Gastroesophageal sphincter (tissue), 4 donors: ENCODE results near the gene ATG7. TPM values are rescaled to one million over a fixed set of nuclear protein-coding genes. Genes with fewer than 3 reads are reported as not detected.

ENCODE experiments used
- ATAC-seq: fragments of 150-250 bp; one replicate; pipeline ENCODE4 v1.9.1; 2016; ENCODE audit warnings: mild to moderate bottlenecking, moderate library complexity
- H3K27ac ChIP-seq, 4 donors: fragments of 200-600 bp; sonication (generic) in 3 of 4; 1 replicate in 3 of 4; 2 replicates in 1 of 4; pipeline ENCODE4 v1.5.1; 2016 to 2019
- H3K27me3 ChIP-seq: fragments of 200-600 bp; sonication (generic); one replicate; pipeline ENCODE4 v1.5.1; 2019
- H3K36me3 ChIP-seq, 2 donors: fragments of 200-600 bp; sonication (generic); one replicate each; pipeline ENCODE4 v1.5.1; 2019; ENCODE audit warnings: control low read depth in 1 of 2
- H3K4me1 ChIP-seq, 3 donors: fragments of 200-600 bp; sonication (generic); 1 replicate in 2 of 3; 2 replicates in 1 of 3; pipeline ENCODE4 v1.5.1; 2016 to 2019; ENCODE audit warnings: control low read depth in 2 of 3
- H3K4me3 ChIP-seq, 2 donors: fragments of 200-600 bp; sonication (generic); one replicate each; pipeline ENCODE4 v1.5.1; 2019; ENCODE audit warnings: mild to moderate bottlenecking in 1 of 2, moderate library complexity in 1 of 2
- H3K9me3 ChIP-seq, 3 donors: fragments of 200-600 bp; sonication (generic); one replicate each; pipeline ENCODE4 v1.5.1; 2017 to 2019; ENCODE audit warnings: control low read depth in 2 of 3
- EP300 ChIP-seq: sonication (generic); formaldehyde crosslinking; IDR thresholded peaks from one replicate; pipeline ENCODE4 v1.6.1; 2017; ENCODE audit warnings: antibody characterized with exemption, mild to moderate bottlenecking
- POLR2A ChIP-seq, 2 donors: fragments of 450-650 bp; IDR thresholded peaks; one replicate each; pipeline ENCODE4 v1.6.1; 2017; ENCODE audit warnings: antibody characterized with exemption in 2 of 2, mild to moderate bottlenecking in 2 of 2, moderate library complexity in 1 of 2
- POLR2AphosphoS5 ChIP-seq: sonication (generic); formaldehyde crosslinking; IDR thresholded peaks from one replicate; pipeline ENCODE4 v1.6.1; 2017; ENCODE audit warnings: antibody characterized with exemption
- WGBS, 2 donors: methylation state at CpG; one replicate each; pipeline ENCODE4 v1.1.5; 2018; ENCODE audit warnings: low coverage in 1 of 2; 5-methylcytosine and 5-hydroxymethylcytosine counted together
- total RNA-seq, 4 donors: library from RNA; depleted of rRNA; stranded (reverse); fragments of >200 nt; gene quantifications; one replicate each; pipeline ENCODE4 v1.1.0, GENCODE V29; 2016
- TF ChIP-seq, protein P1 (sequence below), 4 experiments: fragments of 200-600 bp in 2 of 4; fragments of 450-650 bp in 2 of 4; sonication (generic) in 1 of 4; IDR thresholded peaks; one replicate each; pipeline ENCODE4 v1.5.1; 2017 to 2019; ENCODE audit warnings: antibody characterized with exemption in 4 of 4, mild to moderate bottlenecking in 2 of 4, moderate library complexity in 2 of 4

Gene ATG7
- total RNA-seq, 4 donors from 2014 or later, result 28.3 to 64.9 (median 36.5) TPM

DNA sequence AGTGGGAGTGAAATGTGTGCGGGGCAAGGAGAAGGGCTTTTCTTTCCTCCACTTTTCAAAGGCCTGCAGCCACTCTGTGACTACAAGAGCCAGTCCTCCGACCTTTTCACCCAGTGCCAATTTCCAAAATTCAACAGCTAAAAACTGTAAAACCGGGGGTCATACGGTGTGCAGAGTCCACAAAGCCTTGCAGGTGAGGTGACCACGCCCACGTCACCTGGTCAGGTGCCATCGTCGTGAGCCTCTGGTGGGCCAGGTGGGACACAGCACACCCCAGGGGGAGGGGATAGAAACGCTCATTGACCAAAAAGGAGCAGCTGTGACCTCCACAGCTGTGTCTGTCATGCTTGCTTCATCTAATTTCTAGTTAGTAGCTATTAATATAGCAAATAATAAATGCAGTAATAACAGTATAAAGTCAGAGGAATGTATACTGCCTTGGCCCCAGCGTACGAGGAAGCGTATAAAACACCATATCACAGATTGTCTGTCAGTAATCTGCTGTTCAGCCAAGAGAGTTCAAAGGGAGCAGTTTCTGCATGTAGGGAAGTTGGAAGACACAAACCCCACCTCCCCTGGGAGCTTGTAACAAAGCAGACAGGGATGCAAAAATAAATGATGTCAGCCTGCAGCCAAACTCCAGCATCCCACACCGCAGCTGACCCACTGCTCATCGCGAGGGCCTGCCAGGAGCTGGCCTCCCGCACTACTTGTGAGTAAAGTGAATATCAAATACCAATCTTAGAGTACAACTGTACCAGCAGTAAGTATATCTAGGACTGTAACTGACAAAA is 284.9 kb downstream of the ATG7 start:
- H3K4me1 ChIP-seq, result peaks cover 0 to 95% (median 36%) of the 10 kb centered on the region in 3 donors
- H3K27ac ChIP-seq, result peak overlapping the region in 3 of 4 donors; percentile 1 to 64 (median 53)
- 23 to 38% methylated on average over 5 to 13 of the region's 16 CpGs for WGBS, 2 donors
- H3K9me3 ChIP-seq, result no peaks in the 10 kb centered on the region
- H3K4me3 ChIP-seq, result no peak overlapping the region
- no peak for TF ChIP-seq POLR2AphosphoS5
- TF ChIP-seq EP300, result no peak
- TF ChIP-seq POLR2A (IDR thresholded peaks at IDR 0.05), result no peak
- no peaks in the 10 kb centered on the region for H3K27me3 ChIP-seq
- H3K36me3 ChIP-seq, result peaks cover 0 to 57% of the 10 kb centered on the region in 2 donors
- ATAC-seq, result peak; percentile 16

DNA sequence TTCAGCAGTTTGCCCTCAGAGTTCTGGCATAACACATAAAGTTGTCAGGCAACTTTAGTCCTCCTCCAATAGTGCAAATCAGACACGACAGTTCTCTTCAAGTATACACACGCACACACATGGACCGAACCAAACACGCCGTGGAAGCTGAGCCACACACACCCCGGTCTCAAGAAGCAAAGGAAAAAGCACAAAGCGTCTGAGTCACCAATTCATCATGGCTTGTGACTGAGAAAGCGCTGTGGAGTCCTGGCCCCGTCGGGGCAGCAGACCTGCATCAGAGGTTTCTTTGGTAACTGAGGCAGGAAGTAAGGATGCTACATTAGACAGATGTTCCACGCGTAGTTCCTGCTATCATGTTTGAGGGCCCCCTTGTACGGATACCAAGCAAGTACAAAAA is 285.8 kb downstream of the ATG7 start:
- H3K36me3 ChIP-seq, result peaks cover 0 to 61% of the 10 kb centered on the region in 2 donors
- peak overlapping the region in 3 of 4 donors; percentile 25 to 64 (median 53) for H3K27ac ChIP-seq
- peaks cover 0 to 100% (median 36%) of the 10 kb centered on the region in 3 donors for H3K4me1 ChIP-seq
- no peaks in the 10 kb centered on the region for H3K27me3 ChIP-seq
- H3K4me3 ChIP-seq, result no peak overlapping the region
- H3K9me3 ChIP-seq, result no peaks in the 10 kb centered on the region
- TF ChIP-seq, protein P1, sequence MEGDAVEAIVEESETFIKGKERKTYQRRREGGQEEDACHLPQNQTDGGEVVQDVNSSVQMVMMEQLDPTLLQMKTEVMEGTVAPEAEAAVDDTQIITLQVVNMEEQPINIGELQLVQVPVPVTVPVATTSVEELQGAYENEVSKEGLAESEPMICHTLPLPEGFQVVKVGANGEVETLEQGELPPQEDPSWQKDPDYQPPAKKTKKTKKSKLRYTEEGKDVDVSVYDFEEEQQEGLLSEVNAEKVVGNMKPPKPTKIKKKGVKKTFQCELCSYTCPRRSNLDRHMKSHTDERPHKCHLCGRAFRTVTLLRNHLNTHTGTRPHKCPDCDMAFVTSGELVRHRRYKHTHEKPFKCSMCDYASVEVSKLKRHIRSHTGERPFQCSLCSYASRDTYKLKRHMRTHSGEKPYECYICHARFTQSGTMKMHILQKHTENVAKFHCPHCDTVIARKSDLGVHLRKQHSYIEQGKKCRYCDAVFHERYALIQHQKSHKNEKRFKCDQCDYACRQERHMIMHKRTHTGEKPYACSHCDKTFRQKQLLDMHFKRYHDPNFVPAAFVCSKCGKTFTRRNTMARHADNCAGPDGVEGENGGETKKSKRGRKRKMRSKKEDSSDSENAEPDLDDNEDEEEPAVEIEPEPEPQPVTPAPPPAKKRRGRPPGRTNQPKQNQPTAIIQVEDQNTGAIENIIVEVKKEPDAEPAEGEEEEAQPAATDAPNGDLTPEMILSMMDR (IDR thresholded peaks at IDR 0.05), result no peak
- TF ChIP-seq EP300 (no peak), POLR2AphosphoS5 (no peak), POLR2A (IDR thresholded peaks at IDR 0.05) (no peak)
- 20 to 45% methylated on average over 3 to 13 of the region's 13 CpGs for WGBS, 2 donors
- ATAC-seq, result no peak

DNA sequence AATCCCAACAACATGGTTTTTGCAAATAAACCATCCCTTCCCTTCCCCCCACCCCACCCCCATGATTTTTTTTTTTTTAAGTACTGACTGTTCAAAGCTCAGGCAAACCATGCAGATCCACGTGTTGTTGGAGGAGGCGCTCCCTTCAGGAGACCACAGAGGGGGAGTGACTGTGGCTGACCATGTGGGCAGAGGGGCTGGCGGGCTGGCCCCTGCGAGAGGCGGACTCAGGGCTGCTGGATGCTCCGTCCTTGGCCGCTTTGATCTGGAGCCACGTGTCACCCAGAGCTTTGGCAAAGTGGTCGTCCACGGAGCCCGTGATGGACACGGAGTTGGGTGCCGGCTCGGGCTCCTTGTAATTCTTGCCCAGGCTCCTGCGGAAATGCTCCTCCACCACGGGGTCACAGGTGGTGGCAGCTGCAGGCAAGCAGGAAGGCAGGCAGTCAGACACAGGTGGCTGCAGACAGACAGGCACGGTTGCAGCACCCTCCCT is 286.3 kb downstream of the ATG7 start:
- ATAC-seq, result no peak
- H3K36me3 ChIP-seq, result peaks cover 0 to 64% of the 10 kb centered on the region in 2 donors
- peaks cover 0 to 100% (median 36%) of the 10 kb centered on the region in 3 donors for H3K4me1 ChIP-seq
- 100% methylated on average over 1 of the region's 17 CpGs; no CpG with 5 or more reads in 1 of the 2 donors for WGBS, 2 donors
- TF ChIP-seq POLR2A (IDR thresholded peaks at IDR 0.05) (no peak), POLR2AphosphoS5 (no peak), EP300 (no peak)
- TF ChIP-seq, protein P1 (IDR thresholded peaks at IDR 0.05), result no peak
- H3K27ac ChIP-seq, result peak overlapping the region in 3 of 4 donors; percentile 25 to 64 (median 53)
- H3K27me3 ChIP-seq, result no peaks in the 10 kb centered on the region
- no peak overlapping the region for H3K4me3 ChIP-seq
- H3K9me3 ChIP-seq, result no peaks in the 10 kb centered on the region

DNA sequence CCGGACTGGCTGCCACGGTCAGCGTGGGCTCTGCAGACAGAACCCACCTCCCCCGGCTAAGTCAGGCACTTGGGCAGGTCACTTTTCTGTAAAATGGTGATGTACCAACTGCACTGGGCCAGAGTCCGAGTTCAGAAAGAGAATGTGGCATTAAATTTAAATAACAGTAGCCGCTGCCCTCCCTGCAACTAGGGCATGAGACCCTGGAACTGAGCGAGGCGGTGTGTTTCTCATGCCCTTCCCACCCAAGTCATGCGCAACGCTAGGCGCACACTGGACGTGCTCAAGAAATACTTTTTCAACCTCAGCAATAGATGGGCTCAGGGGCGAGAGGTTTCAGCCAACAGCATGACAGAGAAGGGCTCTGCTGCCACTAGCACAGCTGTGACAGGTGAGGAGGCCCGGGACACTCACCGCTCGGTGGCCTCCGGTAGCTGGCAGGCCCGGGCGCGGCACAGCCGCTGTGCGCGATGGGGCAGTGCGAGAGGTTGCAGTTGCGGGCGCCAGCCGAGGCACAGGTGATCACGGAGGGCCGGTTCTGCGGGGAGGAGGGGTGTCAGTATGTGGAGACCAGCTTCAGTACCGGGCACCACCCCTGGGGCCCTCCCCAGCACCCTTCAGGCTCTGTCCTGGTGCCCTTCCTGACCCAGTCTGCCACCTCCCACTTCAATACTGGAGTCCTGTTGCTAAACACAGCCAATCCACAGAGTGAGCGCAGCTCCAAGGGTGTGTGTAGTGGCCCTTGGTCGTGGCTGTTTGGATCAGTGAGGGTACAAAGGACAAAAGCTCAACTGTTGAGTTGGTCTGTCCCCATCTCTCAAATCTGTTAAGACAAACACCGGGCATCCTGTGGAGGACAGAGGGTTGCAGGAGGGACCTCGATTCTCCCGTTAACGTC is 287.0 kb downstream of the ATG7 start:
- H3K4me1 ChIP-seq, result peaks cover 0 to 100% (median 31%) of the 10 kb centered on the region in 3 donors
- ATAC-seq, result no peak
- no peaks in the 10 kb centered on the region for H3K9me3 ChIP-seq
- peaks cover 0 to 67% of the 10 kb centered on the region in 2 donors for H3K36me3 ChIP-seq
- no peak overlapping the region for H3K4me3 ChIP-seq
- H3K27me3 ChIP-seq, result no peaks in the 10 kb centered on the region
- H3K27ac ChIP-seq, result peak overlapping the region in 3 of 4 donors; percentile 53 to 64 (median 56)
- 73 to 93% methylated on average over 5 to 8 of the region's 37 CpGs for WGBS, 2 donors
- TF ChIP-seq POLR2A (IDR thresholded peaks at IDR 0.05) (no peak), EP300 (no peak), POLR2AphosphoS5 (no peak)
- TF ChIP-seq, protein P1 (IDR thresholded peaks at IDR 0.05), result no peak
